RWPE2 (cell line): ENCODE results near the gene LCLAT1.

Source experiments
- ATAC-seq: fragments of 200-7000 bp; cut with Tn5 transposase; 3 replicates; pipeline ENCODE4 v1.9.1; 2021; ENCODE audit warnings: low read depth
- DNase-seq: peaks from one replicate; pipeline ENCODE4 v3.0.0-alpha.2; 2020; ENCODE audit warnings: low spot score
- H3K27ac ChIP-seq: fragments of 450-650 bp; 2 replicates; pipeline ENCODE4 v1.5.1; 2017; ENCODE audit warnings: mild to moderate bottlenecking; ENCODE audit not compliant: poor library complexity, severe bottlenecking
- H3K27me3 ChIP-seq: fragments of 250-450 bp; sonication (Bioruptor Pico); 2 replicates; pipeline ENCODE4 v1.5.1; 2021; ENCODE audit warnings: mild to moderate bottlenecking, moderate library complexity; ENCODE audit not compliant: insufficient read depth, poor library complexity, severe bottlenecking
- H3K36me3 ChIP-seq: fragments of 250-450 bp; sonication (Bioruptor Pico); 2 replicates; pipeline ENCODE4 v1.5.1; 2020; ENCODE audit warnings: low read depth, mild to moderate bottlenecking, moderate library complexity
- H3K4me1 ChIP-seq: fragments of 250-450 bp; sonication (Bioruptor Pico); 2 replicates; pipeline ENCODE4 v1.5.1; 2021; ENCODE audit warnings: mild to moderate bottlenecking, moderate library complexity; ENCODE audit not compliant: insufficient read depth, poor library complexity, severe bottlenecking
- H3K4me3 ChIP-seq: fragments of 250-450 bp; sonication (Bioruptor Pico); 2 replicates; pipeline ENCODE4 v1.5.1; 2021; ENCODE audit warnings: mild to moderate bottlenecking, moderate library complexity; ENCODE audit not compliant: severe bottlenecking
- H3K9me3 ChIP-seq: fragments of 250-450 bp; sonication (Bioruptor Pico); 2 replicates; pipeline ENCODE4 v1.5.1; 2021; ENCODE audit warnings: mild to moderate bottlenecking, moderate library complexity; ENCODE audit not compliant: severe bottlenecking
- TF ChIP-seq, protein P1 (sequence below): fragments of 450-650 bp; IDR thresholded peaks from one replicate; pipeline ENCODE4 v1.5.1; 2017; ENCODE audit warnings: mild to moderate bottlenecking, moderate library complexity; ENCODE audit not compliant: poor library complexity, severe bottlenecking

LCLAT1 gene

DNA sequence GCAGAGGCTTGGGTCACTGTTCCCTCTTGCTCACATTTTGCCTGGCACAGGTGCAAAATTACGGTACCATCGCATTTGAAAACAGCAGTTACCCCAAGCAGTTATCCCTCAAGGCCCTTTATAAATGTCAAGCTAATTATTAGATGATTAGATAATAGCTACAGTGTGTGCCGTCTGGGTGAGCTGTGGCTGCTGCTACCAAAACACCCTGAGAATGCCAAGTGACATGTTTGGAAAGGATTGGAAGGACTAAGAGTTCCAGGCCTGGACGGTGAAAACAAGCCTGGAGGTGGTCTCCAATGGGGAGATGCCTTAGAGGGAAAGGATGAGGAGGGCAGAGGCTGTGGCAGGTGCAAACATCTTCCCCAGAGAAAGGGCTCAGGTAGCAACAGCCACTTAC, 239.6 kb downstream of the LCLAT1 start:
- no peak overlapping the region for H3K27ac ChIP-seq
- no peaks in the 10 kb centered on the region for H3K36me3 ChIP-seq
- no peak overlapping the region for H3K4me3 ChIP-seq
- H3K27me3 ChIP-seq, result no peaks in the 10 kb centered on the region
- TF ChIP-seq, protein P1, sequence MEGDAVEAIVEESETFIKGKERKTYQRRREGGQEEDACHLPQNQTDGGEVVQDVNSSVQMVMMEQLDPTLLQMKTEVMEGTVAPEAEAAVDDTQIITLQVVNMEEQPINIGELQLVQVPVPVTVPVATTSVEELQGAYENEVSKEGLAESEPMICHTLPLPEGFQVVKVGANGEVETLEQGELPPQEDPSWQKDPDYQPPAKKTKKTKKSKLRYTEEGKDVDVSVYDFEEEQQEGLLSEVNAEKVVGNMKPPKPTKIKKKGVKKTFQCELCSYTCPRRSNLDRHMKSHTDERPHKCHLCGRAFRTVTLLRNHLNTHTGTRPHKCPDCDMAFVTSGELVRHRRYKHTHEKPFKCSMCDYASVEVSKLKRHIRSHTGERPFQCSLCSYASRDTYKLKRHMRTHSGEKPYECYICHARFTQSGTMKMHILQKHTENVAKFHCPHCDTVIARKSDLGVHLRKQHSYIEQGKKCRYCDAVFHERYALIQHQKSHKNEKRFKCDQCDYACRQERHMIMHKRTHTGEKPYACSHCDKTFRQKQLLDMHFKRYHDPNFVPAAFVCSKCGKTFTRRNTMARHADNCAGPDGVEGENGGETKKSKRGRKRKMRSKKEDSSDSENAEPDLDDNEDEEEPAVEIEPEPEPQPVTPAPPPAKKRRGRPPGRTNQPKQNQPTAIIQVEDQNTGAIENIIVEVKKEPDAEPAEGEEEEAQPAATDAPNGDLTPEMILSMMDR, result no peak
- DNase-seq, result no peak
- H3K9me3 ChIP-seq, result no peaks in the 10 kb centered on the region
- no peaks in the 10 kb centered on the region for H3K4me1 ChIP-seq
- no peak for ATAC-seq

DNA sequence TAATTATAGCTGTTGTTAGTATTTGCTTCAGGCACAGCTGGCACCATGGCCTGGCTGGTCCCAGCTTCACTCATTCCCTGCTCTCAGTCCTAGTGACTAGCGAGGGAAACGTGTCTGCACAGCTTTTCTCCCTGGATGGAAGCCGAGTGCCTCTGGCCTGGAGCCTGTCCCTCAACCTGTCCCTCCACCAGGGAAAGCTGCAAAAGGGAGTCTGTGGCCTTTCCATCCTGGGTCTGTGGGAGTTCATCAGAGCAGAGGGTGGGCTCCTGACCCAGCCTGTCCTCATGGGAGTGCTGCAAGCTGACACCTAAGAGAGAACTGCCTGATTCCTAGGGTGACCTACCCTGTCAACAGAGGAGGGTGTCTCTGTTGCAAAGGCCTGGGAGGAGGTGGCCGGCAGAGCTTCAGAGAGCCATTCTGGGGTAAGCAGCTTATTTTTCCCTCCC, 241.9 kb downstream of the LCLAT1 start:
- DNase-seq, result no peak
- Histone ChIP-seq H3K36me3 (no peaks in the 10 kb centered on the region), H3K4me1 (no peaks in the 10 kb centered on the region), H3K9me3 (no peaks in the 10 kb centered on the region), H3K4me3 (no peak overlapping the region), H3K27me3 (no peaks in the 10 kb centered on the region), H3K27ac (no peak overlapping the region)
- no peak for ATAC-seq
- TF ChIP-seq, protein P1, result no peak

DNA sequence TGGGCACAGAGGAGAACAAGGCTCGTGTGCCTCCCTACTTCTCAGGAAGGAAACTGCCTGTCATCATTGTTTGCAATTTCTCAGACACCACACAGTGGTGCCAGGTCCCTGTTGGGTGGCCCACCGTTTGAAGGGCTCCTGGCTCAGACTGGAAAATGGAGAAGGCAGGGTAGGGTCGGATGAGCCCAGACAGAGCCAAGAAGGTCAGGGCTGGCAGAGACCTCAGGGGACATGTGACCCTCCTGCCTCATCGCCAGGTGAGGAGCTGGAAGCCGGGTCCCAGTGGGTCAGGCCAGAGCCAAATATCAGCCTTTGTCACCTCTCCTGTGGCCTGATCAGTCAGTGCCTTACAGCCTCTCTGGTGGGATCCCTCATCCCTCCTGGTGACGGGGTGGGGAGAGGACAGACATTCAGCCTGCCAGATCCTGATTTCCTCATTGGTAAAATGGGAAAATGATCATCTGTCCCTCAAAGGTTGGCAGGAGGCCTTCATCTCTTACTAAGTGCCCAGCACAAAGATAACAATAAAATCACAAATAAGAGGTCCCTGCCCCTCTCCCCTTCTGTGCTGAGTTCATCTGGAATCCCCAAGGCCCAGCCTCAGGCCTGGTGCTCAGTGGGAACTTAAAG, 242.6 kb downstream of the LCLAT1 start:
- H3K9me3 ChIP-seq, result no peaks in the 10 kb centered on the region
- TF ChIP-seq, protein P1, result no peak
- no peak overlapping the region for H3K27ac ChIP-seq
- no peaks in the 10 kb centered on the region for H3K4me1 ChIP-seq
- no peaks in the 10 kb centered on the region for H3K36me3 ChIP-seq
- DNase-seq (no peak), ATAC-seq (no peak)
- H3K27me3 ChIP-seq, result no peaks in the 10 kb centered on the region
- no peak overlapping the region for H3K4me3 ChIP-seq

DNA sequence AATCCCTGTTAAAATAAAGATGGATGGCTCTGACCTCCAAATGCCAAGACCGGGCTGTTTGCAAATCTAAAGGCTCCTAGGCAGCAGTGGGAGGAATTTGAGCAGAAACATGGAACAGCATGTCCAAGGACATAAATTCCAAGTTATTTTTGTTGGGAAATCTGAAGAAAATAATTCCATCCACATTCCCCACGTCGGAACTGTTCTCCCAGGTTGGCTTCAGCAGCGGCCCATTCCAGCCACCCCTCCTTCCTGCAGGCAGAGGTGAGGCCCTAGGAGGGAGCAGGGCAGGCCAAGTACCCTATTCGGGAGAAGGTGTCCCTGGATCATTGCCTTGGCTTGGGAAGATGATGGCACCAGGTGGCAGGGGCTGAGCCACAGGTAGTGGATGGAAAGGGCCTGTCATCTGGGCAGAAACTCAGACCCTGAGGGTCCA, 243.1 kb downstream of the LCLAT1 start:
- no peaks in the 10 kb centered on the region for H3K36me3 ChIP-seq
- no peaks in the 10 kb centered on the region for H3K4me1 ChIP-seq
- no peak for DNase-seq
- TF ChIP-seq, protein P1, result no peak
- H3K4me3 ChIP-seq, result no peak overlapping the region
- H3K27ac ChIP-seq, result no peak overlapping the region
- ATAC-seq, result no peak
- no peaks in the 10 kb centered on the region for H3K27me3 ChIP-seq
- H3K9me3 ChIP-seq, result no peaks in the 10 kb centered on the region
